HTR-8/SVneo (cell line): Measurements from ENCODE around the gene KCNQ2.
"Not testable (repeated sequence)": the region's sequence is repeated elsewhere in the genome, so short reads cannot be mapped to it uniquely, and the experiment has no call there.

Experiments used
- DNase-seq: peaks from one replicate; pipeline ENCODE4 v3.0.0; 2011; ENCODE audit warnings: low spot score, mixed read lengths; ENCODE audit not compliant: insufficient read length
- FAIRE-seq: peaks from 2 replicates; lab custom pipeline; 2011; peaks lifted over from hg19 to GRCh38; lab: Jason Lieb, UNC

The KCNQ2 gene

DNA sequence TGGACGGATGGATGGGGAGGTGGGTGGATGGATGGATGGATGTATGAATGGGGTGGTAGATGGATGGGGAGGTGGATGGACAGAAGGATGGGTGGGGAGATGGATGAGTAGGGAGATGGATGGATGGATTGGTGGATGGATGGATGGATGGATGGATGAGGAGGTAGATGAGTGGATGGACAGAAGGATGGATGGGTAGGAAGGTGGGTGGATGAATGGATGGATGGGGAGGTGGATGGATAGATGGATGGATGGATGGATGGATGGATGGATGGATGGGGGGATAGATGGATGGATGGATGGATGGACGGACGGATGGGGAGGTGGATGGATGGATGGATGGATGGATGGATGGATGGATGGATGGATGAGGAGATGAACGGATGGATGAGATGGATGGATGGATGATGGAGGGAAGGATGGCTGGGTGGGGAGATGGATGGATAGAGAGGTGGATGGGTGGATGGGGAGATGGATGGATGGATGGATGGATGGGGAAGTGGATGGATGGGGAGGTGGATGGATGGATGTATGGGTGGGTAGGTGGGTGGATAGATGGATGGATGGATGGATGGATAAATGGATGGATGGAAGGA is 19.3 kb upstream of the KCNQ2 start:
- no peak for FAIRE-seq
- DNase-seq: no peak

DNA sequence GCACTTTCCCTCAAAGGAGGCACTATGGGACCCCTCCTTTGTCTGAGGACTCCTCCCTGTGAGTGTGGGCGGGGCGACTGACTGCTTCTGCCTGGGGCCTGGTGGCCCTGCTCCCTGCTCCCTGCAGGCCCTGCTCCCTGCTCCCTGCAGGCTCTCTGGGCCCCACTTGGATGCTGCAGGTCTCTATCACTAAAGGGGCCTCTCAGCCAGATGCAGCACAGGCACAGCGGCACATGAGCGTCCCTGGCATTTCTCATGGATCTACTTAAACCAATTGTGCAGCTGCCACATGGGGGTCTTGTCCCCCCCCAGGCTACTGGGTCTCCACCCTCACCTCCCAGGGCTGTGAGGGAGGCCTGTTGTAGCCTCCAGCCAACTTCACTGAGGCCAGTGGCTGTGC is 18.6 kb upstream of the KCNQ2 start:
- FAIRE-seq: no peak
- DNase-seq: no peak

DNA sequence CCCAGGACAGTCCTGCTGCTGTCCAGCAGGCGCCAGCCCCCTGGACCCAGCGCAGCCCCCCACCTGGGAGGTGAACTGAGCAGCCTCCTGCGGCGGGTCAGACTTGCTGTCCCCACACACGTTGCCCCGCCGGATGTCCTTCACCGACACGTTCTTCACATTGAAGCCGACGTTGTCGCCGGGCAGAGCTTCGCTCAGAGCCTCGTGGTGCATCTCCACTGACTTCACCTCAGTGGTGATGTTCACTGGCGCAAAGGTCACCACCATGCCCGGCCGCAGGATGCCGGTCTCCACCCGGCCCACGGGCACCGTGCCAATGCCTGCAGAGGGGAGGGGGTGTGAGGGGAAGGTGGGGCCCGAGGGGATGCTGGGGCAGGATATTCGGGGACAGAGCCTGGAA is 18.0 kb upstream of the KCNQ2 start:
- FAIRE-seq: peak; percentile 69
- DNase-seq: no peak

DNA sequence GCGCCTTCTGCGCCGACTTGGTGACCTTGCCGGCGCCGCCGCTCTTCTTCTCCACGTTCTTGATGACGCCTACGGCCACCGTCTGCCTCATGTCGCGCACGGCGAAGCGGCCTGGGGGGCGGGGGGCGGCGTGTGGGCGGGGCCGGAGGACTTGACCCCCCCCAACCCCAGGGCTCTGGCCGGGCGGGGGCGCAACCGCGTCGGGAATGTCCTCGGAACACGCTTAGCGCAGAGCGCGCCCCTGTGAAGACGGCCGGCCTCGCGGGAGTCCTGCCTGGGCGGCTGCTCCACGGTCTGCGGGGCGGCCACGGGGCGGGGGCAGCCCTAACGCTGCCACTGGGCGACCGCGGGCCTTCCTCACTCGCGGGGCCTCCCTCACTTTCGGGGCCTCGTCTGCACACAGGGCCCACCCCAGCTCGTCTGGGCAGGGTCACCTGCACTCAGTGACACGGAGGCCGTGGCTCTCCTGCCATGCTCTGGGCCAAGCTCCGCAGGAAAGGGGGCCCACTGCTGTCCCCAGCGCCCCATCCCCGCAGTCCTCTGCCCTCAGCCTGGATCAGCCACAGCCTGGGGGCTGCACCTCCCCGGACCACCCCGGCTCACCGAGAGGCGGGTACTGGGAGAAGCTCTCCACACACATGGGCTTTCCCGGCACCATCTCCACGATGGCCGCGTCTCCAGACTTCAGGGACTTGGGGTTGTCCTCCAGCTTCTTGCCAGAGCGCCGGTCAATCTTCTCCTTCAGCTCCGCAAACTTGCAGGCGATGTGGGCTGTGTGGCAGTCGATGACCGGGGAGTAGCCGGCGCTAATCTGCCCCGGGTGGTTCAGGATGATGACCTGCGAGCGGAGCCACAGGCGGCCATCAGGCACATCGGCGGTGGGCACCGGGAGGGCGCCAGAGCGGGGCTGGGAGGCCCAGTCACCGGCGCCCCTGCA is 16.1 kb upstream of the KCNQ2 start:
- peak; percentile 44 for FAIRE-seq
- no peak for DNase-seq

DNA sequence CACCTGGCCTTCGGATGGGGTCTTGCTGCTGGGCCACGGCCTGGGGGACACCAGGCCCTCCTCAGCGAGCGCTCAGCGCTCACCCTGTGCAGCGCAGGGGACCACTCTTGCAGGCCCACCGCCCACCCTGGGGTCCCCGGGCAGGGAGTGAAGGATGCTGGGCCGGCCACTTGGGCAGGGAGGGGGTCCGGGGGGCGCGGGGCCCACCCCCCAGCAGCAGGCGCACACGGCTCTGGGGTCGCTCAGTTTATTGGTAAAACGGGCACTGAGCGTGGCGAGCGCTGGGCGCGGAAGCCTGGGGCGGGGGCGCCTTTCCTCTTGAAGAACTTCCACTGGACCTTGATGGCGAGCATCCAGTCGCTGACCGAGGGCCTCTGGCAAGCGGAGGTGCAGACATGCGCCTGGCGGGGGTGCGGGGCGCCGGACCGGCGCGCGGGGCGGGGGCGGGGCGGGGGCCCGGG is 15.4 kb upstream of the KCNQ2 start:
- FAIRE-seq: no peak

DNA sequence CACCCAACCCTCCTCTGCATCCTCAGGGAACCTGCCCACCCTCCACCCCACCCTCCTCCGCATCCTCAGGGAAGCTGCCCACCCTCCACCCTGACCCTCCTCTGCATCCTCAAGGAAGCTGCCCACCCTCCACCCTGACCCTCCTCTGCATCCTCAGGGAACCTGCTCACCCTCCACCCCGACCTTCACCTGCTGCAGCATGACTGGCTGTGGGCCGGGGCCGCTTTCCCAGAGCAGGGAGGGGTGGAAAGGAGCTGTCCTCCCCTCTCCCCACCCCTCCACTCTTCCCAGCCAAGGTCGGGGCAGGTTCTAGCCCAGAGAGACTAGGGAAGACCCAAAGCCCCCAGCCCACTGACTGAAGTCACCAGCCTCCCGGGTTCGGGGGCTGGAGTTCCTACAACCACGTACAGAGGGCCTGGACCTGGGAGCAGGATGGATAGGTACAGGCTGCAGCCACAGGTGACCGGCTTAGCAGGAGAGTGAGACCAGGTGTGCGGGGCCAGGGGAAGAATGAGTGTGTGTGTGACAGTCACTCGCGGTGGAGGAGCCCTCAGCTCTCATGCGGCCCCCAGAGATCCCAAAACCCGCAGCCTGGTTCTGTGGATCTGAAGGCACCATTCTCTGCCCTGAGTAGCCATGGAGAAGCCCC is 14.8 kb upstream of the KCNQ2 start:
- FAIRE-seq: no peak
- DNase-seq: no peak

More for the DNA sequence above, 15.4 kb upstream of the KCNQ2 start:
- no peak for DNase-seq

DNA sequence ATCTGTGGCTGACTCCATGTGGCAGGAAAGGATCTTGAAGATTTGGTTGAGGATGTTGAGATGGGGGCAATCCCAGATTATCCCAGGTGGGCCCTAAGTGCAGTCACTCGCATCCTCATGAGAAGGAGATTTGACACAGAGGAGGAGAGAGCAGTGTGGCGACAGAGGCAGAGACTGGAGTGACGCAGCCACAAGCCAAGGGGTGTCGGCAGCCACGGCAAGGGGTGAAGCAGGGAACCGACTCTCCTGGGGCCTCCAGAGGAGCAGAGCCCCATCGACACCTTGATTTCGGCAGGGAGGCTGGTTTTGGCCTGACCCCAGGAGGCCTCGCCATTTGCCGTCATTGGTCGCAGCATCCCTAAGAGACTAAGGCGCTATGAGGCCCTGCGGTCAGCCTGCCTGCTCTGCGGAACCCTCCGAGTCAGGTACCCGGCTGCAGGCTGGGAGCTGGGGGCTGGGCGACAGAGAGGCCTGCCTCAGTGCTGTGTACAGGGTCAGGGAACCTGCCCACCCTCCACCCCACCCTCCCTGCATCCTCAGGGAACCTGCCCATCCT is 13.9 kb upstream of the KCNQ2 start:
- DNase-seq: no peak
- FAIRE-seq: no peak

DNA sequence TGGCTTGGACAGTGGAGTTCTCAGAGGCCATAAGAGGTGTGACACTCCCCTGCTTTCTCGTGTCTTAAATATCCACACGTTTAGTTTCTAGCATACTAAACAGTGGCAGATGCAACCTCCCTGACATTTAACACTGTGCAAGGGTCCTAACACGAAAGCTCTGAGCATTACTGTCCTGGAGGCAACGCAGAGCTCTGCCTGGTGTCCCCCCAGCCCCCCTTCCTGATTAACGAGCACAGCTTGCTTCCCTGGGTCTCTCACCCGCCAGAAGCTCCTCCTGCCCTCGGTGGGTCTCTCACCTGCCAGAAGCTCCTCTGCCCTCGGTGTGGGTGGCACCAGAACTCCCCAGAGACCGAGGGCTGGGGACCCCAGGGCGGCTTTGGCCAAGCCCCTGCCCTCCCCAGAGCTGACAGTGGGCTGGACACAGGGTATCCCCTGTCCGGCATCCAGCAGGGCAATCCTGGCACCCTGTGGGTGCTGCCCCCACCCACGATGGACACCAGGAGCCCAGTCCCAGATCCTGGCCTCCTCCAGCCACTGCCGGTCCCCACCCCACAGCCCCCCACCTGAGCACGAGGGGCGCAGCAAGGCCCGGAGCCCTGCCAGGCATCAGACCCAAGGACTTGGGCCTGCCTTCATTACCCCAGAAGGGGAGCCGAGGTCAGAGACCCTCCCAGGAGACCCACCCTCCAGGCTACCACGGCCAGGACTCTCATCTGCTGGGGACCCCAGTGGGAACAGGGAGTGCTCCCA is 12.4 kb upstream of the KCNQ2 start:
- no peak for DNase-seq
- peak; percentile 9 for FAIRE-seq

DNA sequence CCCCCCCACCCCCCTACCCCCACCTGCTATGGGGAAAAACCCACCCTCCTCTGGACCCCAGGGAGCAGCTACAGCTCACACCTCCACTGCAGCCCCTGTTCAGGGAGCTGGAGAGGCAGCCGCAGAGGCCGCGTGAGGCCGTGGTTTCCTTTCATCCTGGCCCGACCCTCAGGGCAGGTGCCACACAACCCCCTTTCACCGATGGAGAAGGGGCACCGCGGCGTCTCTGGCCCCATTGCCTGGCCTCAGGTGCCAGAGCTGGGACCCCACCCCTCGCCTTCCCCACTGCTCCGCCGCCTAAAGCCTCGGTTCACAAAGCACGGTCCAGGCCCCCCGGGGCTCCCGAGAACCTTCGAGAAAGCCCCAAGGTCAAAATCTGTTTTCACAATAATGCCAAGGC is 11.8 kb upstream of the KCNQ2 start:
- no peak for FAIRE-seq

DNA sequence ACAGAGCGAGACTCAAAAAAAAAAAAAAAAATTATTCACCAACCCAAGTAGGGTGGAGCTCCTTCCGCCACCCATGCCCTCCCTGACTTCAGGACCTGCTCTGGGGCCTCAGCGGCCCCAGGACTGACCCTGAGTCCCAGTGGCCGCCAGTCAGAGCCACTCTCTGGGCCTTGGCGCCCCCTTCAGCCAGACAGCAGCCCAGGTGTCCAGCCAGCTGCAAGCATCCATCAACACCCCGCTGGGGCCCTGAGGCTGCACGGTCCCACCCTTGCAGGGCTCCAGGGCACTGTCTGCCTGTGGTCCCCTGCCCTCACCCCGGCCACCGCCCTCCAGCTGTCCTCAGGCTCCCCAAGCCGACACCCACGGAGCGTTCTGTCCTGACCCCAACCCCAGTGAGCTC is 11.4 kb upstream of the KCNQ2 start:
- DNase-seq: no peak

More for the DNA sequence above, 11.8 kb upstream of the KCNQ2 start:
- no peak for DNase-seq

DNA sequence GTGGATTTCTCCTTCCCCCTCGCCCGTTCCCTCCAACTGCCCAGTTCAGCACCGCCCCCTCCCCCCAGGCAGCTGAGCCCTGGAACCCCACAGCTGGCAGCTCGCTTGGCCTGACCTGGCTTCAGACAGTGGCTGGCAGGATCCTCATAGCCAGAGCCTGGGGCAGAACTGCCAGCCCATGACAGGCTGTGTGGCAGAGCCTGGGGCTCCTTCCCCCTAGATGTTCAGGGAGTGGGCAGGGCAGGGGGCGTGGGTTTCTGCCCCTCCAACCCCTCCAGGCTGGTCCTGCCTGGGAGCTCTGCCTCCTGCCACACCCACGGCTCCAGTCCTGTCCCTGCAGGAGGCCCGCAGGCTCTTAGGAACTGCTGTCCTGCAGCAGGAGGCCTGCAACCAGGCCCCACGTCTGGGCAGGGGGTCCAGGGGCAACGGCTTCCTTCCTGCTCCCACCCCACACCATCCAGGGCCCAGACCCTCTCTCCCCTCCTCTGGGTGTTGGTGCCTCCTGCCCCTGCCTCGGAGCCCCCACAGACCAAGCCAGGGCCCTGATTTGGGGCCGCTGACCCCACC is 9.6 kb upstream of the KCNQ2 start:
- FAIRE-seq (no peak), DNase-seq (no peak)

More for the DNA sequence above, 11.4 kb upstream of the KCNQ2 start:
- no peak for FAIRE-seq

DNA sequence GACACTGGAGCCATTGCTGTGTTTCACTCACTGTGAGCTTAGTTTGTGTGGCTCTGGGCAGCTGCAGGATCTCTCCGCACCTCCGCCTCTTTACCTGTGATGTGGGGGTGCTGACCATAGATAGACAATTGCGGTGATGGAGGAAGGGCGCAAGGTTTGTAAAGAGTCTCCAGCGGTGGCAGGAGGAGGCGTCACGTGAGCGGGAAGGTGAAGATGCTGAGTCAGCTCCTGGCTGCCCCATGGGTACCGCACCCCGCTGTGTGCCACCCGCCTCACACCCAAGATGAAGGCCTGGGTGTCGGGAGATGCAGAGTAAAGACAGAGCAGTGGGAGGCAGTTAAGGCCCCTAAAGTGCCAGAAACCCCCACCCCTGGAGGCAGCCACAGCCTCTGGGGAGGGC is 9.0 kb upstream of the KCNQ2 start:
- DNase-seq (no peak), FAIRE-seq (no peak)

DNA sequence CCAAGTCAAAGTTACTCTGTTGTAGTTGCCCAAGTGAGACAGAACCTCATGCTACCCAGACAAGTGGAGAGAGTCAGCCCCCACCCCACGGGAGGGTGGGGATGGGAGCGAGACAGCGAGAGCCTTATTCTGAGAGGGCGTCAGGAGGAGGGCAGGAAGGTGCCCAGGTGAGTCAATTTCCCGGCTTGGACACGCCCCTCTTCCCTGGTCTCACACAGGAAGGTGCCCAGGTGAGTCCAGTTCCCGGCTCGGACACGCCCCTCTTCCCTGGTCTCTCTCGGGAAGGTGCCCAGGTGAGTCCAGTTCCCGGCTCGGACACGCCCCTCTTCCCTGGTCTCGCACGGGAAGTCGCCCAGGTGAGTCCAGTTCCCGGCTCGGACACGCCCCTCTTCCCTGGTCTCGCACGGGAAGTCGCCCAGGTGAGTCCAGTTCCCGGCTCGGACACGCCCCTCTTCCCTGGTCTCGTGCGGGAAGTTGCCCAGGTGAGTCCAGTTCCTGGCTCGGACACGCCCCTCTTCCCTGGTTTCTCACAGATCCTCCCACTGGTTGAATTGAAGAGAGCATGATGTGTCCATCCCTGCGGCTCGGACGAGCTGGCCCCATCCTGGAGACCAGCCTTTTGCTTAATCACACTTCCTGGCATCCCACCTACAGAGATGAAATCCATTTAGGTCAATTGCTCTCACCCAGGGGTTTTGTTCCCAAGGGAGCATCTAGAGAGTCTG is 7.4 kb upstream of the KCNQ2 start:
- not testable (repeated sequence) for FAIRE-seq

DNA sequence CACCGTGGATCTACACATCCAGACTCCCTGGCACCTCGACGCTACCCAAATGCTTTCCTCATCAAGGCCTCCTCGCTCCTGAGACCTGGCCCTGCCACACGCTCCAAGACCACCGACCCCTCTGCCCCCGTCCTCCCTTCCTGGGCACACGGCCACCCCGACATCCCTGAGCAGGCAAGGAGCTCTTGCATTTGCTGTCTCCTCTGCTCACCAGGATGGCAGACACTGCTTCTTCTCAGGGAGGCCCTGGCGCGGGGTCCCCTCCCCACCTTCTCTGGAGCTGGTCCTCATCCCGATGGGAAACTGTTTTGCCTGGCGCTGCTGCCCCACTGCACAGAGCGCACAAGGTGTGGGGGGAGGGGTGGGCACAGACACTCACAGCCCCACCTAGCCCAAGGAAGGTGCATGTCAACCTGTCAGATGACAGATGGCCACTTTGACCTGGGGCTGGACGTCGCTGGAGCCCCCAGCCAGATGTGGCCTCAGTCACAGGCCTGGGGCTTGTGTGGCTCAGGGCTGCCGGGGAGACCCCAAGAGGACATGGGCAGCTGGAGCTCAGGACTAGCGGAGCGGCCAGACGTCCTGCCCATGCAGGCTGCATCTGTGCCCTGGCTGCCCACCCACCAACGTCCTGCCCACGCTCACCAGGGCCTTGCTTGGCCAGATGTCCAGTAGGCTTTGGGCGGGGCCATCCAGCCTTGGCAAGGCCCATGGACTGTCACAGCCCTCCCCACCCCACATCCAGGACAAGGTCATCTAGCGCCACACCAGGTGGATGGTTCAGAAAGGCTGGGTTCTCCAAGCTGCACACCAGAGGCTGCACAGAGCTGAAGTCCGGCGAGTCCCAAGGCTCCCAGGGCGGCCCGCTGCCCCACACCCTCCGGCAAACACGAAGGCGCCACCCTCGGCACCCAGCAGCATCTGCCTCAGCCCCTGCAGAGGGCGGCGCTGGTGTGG is 6.2 kb upstream of the KCNQ2 start:
- no peak for DNase-seq
- FAIRE-seq: peak; percentile 36

More for the DNA sequence above, 7.4 kb upstream of the KCNQ2 start:
- not testable (repeated sequence) for DNase-seq

DNA sequence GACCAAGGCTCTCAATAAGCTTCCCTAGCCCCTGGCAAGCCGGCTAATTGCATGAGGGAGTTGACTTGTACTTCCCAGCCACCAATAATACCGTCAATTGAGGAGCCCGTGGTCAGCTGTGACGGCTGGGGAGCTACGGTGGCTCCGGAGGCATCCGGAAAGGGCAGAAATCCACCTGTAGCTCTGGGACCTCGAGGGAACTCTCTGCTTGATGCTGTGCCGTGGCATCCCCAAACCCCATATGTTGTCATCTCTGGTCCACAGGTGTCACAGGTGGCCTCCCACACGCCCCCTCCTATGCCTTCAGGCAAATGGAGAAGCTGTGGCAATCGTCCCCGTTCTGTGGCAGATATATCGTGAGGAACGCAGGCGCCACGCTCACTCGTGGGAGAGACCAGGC is 5.5 kb upstream of the KCNQ2 start:
- FAIRE-seq: no peak
- no peak for DNase-seq

DNA sequence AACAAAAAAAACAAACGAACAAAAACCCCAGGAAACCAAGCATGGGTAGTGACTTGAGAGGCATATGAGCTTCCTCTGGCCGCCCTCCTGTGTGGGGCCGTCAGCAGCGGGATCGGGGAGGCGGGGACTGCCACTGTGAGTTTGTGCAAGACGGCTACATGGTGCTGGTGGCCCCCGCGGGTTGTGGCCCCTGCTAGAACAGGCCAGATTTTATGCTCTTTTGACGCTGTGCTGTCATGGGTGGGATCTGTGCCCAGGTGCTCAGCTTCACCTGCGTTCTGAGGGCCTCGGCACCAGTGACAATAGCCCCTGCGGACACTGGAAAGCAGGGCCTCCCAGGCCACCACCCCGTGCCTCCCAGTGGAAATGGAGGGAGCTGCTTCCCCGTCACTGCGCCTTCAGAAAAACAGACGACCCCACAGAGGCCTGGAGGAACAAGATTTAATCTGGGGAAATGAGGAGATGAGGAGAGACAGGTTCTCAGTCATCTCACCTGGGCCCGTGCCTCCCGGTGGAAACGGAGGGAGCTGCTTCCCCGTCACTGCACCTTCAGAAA is 4.7 kb upstream of the KCNQ2 start:
- no peak for FAIRE-seq
- no peak for DNase-seq

DNA sequence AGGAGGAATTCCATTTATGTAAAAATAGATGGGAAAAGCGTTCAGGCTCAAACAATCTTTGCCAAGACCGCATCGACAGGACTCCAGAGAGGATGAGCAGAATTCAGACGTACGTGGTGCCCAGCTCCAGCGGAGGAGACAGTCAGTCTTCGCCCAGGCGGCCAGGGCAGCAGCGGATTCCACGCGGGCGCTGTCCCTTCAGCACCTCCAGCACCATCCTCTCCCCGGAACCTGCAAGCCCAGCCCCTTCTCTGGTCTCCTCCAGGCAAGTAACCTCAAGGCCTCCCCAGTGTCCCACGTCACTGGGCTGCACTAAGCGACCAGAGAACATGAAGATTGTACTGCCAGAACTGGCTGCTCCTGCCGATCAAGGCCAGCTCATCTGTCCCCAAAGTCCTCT is 2.8 kb upstream of the KCNQ2 start:
- no peak for FAIRE-seq

More for the DNA sequence above, 2.8 kb upstream of the KCNQ2 start:
- DNase-seq: peak; percentile 67
